SU-DHL-6 (cell line): ENCODE results near the gene GGNBP2.

Source experiments
- H2AFZ ChIP-seq: fragments of 200-600 bp; sonication (generic); 2 replicates; pipeline ENCODE4 v1.6.1; 2014; ENCODE audit warnings: low read depth, mild to moderate bottlenecking, moderate library complexity, mixed read lengths, antibody characterized with exemption, low read length; ENCODE audit not compliant: severe bottlenecking
- H3F3A ChIP-seq: fragments of 200-600 bp; shearing (Covaris generic); 2 replicates; pipeline ENCODE4 v1.6.0; 2016; ENCODE audit warnings: antibody characterized with exemption, mild to moderate bottlenecking; ENCODE audit not compliant: insufficient read depth
- H3K27ac ChIP-seq: fragments of 200-600 bp; sonication (generic); 2 replicates; pipeline ENCODE4 v1.5.1; 2016; ENCODE audit warnings: low read depth, mild to moderate bottlenecking, low read length, moderate library complexity, mixed read lengths
- H3K27me3 ChIP-seq: fragments of 200-600 bp; sonication (generic), shearing (Covaris generic); 2 replicates; pipeline ENCODE4 v1.6.0; 2014; ENCODE audit warnings: mild to moderate bottlenecking, low read length
- H3K36me3 ChIP-seq: fragments of 200-600 bp; sonication (generic); 2 replicates; pipeline ENCODE4 v1.6.1; 2014; ENCODE audit warnings: mild to moderate bottlenecking, low read length, mixed read lengths
- H3K4me2 ChIP-seq: fragments of 300-600, 200-600 bp; shearing (Covaris generic), sonication (generic); 2 replicates; pipeline ENCODE4 v1.6.0; 2014; ENCODE audit warnings: low read length, low read depth, mild to moderate bottlenecking; ENCODE audit not compliant: poor library complexity, severe bottlenecking
- H3K4me3 ChIP-seq: fragments of 200-600 bp; sonication (generic); 2 replicates; pipeline ENCODE4 v1.5.1; 2014; ENCODE audit warnings: antibody characterized with exemption, low read length, mild to moderate bottlenecking, mixed read lengths; ENCODE audit not compliant: insufficient read depth, poor library complexity, severe bottlenecking
- H3K79me2 ChIP-seq: fragments of 200-600 bp; sonication (generic); 2 replicates; pipeline ENCODE4 v1.6.1; 2014; ENCODE audit warnings: mild to moderate bottlenecking, low read length, moderate library complexity; ENCODE audit not compliant: insufficient read depth
- H3K9ac ChIP-seq: fragments of 200-600 bp; sonication (generic); 2 replicates; pipeline ENCODE4 v1.7.0; 2014; ENCODE audit warnings: mild to moderate bottlenecking, low read length
- H3K9me2 ChIP-seq: fragments of 200-600 bp; sonication (generic); replicated peaks from 2 replicates; pipeline ENCODE4 v1.6.1; 2014; ENCODE audit warnings: low read length; ENCODE audit not compliant: insufficient read depth
- H3K9me3 ChIP-seq: fragments of 200-600 bp; sonication (generic); 2 replicates; pipeline ENCODE4 v1.6.1; 2014; ENCODE audit warnings: low read length, mixed read lengths; ENCODE audit not compliant: insufficient read depth
- H4K20me1 ChIP-seq: fragments of 200-600 bp; sonication (generic); 2 replicates; pipeline ENCODE4 v1.6.1; 2014; ENCODE audit warnings: low read depth, mild to moderate bottlenecking, antibody characterized with exemption, low read length, moderate library complexity, mixed read lengths
- EZH2phosphoT487 ChIP-seq: fragments of 200-600 bp; sonication (generic), shearing (Covaris generic); conservative IDR thresholded peaks from 2 replicates; pipeline ENCODE4 v1.6.1; 2018; ENCODE audit warnings: mild to moderate bottlenecking, antibody characterized with exemption, low read length, moderate library complexity, mixed read lengths
- TF ChIP-seq, protein P1 (sequence below): fragments of 200-600 bp; sonication (generic); IDR thresholded peaks from one replicate; pipeline ENCODE4 v1.5.1; 2017; ENCODE audit warnings: antibody characterized with exemption, mild to moderate bottlenecking, low read length, moderate library complexity; ENCODE audit not compliant: insufficient read depth, poor library complexity, severe bottlenecking

Gene GGNBP2

DNA sequence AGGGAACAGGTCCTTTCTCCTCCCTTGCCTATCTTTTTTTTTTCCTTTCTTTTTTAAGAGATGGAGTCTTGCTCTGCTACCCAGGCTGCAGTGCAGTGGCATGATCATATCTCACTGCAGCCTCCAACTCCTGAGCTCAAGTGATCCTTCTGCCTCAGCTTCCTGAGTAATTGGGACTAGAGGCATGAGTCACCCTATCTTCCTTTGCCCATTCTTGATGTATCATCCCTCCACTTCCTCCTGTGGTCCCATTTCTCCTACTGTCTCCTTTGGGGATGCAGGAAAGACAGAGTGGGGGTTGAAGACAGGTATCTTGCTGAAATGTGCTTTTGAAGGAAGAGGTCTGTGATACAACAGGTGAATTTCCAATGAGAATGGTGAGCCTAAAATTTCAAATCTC, 15.6 kb upstream of the GGNBP2 start:
- no peak overlapping the region for H3K4me2 ChIP-seq
- H2AFZ ChIP-seq, result no peak overlapping the region
- no peaks in the 10 kb centered on the region for H3F3A ChIP-seq
- no peaks in the 10 kb centered on the region for H3K9me2 ChIP-seq
- H3K27ac ChIP-seq, result no peak overlapping the region
- H3K9me3 ChIP-seq, result no peaks in the 10 kb centered on the region
- H3K9ac ChIP-seq, result no peak overlapping the region
- H4K20me1 ChIP-seq, result no peaks in the 10 kb centered on the region
- no peak overlapping the region for H3K4me3 ChIP-seq
- no peak for TF ChIP-seq EZH2phosphoT487
- TF ChIP-seq, protein P1, sequence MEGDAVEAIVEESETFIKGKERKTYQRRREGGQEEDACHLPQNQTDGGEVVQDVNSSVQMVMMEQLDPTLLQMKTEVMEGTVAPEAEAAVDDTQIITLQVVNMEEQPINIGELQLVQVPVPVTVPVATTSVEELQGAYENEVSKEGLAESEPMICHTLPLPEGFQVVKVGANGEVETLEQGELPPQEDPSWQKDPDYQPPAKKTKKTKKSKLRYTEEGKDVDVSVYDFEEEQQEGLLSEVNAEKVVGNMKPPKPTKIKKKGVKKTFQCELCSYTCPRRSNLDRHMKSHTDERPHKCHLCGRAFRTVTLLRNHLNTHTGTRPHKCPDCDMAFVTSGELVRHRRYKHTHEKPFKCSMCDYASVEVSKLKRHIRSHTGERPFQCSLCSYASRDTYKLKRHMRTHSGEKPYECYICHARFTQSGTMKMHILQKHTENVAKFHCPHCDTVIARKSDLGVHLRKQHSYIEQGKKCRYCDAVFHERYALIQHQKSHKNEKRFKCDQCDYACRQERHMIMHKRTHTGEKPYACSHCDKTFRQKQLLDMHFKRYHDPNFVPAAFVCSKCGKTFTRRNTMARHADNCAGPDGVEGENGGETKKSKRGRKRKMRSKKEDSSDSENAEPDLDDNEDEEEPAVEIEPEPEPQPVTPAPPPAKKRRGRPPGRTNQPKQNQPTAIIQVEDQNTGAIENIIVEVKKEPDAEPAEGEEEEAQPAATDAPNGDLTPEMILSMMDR, result no peak
- H3K79me2 ChIP-seq, result peaks cover 17% of the 10 kb centered on the region
- H3K36me3 ChIP-seq, result peaks cover 12% of the 10 kb centered on the region; the same call in 1 of the 2 replicates
- no peaks in the 10 kb centered on the region for H3K27me3 ChIP-seq

DNA sequence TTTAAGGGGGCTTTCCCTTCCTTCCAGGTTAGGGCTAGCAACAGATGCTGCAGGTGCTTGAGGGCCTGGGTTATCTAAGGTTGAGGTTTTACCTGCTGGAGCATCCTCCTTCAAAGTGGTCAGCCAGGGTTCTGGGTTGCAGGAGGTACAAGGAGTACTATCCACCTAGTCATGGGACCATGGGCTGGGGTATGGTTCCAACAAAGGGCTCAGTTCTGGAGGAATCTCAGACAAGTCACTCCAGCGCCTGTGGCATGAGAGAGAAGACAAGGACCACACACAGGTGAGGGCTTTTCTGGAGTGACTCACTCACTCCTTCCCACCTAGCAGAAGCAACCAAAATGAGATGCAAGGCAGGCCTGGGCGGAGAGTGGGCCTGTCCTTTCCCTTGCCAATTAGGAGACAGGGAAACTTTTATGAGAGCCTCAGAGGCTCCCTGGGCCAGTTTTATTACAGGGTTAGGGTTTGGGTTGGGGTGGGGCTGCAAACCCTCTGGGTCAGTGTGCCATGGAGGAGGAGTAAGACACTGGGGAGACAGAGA, 12.2 kb upstream of the GGNBP2 start:
- Histone ChIP-seq H3K27me3 (no peaks in the 10 kb centered on the region), H3F3A (peaks cover 9% of the 10 kb centered on the region; the same call in 1 of the 2 replicates), H3K36me3 (peaks cover 8% of the 10 kb centered on the region; the same call in 1 of the 2 replicates), H3K79me2 (peaks cover 36% of the 10 kb centered on the region), H3K9me3 (no peaks in the 10 kb centered on the region), H3K9ac (no peak overlapping the region), H3K9me2 (no peaks in the 10 kb centered on the region), H2AFZ (no peak overlapping the region), H3K27ac (no peak overlapping the region), H3K4me3 (no peak overlapping the region), H3K4me2 (no peak overlapping the region), H4K20me1 (no peaks in the 10 kb centered on the region)
- no peak for TF ChIP-seq EZH2phosphoT487
- TF ChIP-seq, protein P1, result no peak

DNA sequence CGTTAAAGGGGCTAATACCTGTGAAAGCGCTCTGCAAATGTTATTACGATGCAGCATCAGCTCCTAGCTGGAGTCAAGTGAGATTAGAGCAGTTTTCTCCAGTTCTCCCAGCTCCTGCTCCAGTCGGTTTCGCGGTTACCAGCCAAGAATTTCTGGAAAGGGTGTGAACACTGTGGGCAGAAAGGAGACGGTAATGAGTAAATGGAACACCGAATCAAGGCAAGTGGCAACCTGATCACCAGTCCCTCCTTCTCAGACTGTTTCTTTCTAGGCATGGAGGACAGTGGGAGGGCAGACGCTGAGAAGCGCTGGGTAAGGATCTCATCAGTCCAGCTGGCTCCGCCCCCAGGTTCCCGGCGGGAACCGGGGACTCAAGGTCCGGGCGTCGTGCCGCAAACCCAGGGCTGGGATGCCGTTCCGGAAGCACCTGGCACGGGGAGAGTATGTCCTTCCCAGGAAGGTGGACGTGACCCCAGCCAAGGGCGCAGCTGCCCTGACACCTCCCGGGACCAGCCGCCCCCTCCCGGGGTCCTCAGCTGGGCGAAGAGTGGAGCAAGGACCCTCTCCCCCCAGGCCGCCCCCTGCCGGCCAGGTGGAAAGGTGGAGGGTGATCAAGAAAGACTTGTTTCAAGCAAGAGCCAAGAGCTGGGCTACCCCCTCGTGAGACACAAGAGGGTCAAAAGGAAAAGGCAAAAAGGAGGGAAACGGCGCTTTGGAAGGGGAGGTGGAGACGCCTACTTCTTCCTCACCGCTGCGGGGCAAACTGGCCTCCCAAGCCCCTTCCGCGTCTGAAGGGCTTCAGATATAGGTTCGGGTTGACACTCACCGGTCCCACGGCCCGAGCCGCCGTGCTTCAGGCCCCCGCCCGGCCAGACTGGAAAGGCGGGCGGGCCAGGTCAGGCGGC, 10.5 kb upstream of the GGNBP2 start:
- no peaks in the 10 kb centered on the region for H3K9me3 ChIP-seq
- no peaks in the 10 kb centered on the region for H4K20me1 ChIP-seq
- peaks cover 43% of the 10 kb centered on the region for H3K79me2 ChIP-seq
- peak overlapping the region; percentile 67 for H3K4me2 ChIP-seq
- no peaks in the 10 kb centered on the region for H3K27me3 ChIP-seq
- peaks cover 19% of the 10 kb centered on the region; the same call in 1 of the 2 replicates for H3F3A ChIP-seq
- H3K4me3 ChIP-seq, result peak overlapping the region; percentile 87
- H3K9me2 ChIP-seq, result no peaks in the 10 kb centered on the region
- TF ChIP-seq, protein P1, result peak; percentile 83
- TF ChIP-seq EZH2phosphoT487, result no peak
- peak overlapping the region; percentile 89 for H3K9ac ChIP-seq
- H3K27ac ChIP-seq, result peak overlapping the region; percentile 83
- peak overlapping the region; percentile 73 for H2AFZ ChIP-seq
- peaks cover 8% of the 10 kb centered on the region; the same call in 1 of the 2 replicates for H3K36me3 ChIP-seq
